Mesothelial cell of epicardium (in vitro differentiated cells): ENCODE results near the gene SHB. TPM values are rescaled to one million over a fixed set of nuclear protein-coding genes. Genes with fewer than 3 reads are reported as not detected.

Source experiments
- DNase-seq, 2 experiments: peaks; one replicate each; pipeline ENCODE4 v3.0.0; 2021; ENCODE audit warnings: low spot score in 2 of 2; ENCODE audit not compliant: unreplicated experiment in 2 of 2
- H3K27ac Mint-ChIP-seq: 2 replicates; pipeline ENCODE4 v1.8.0; 2021; ENCODE audit warnings: mixed read lengths
- H3K27me3 Mint-ChIP-seq: 2 replicates; pipeline ENCODE4 v1.8.0; 2021; ENCODE audit warnings: low read depth, mixed read lengths
- H3K36me3 Mint-ChIP-seq: 2 replicates; pipeline ENCODE4 v1.8.0; 2021; ENCODE audit warnings: mixed read lengths
- H3K4me1 Mint-ChIP-seq: 2 replicates; pipeline ENCODE4 v1.8.0; 2021; ENCODE audit warnings: mixed read lengths
- H3K4me3 Mint-ChIP-seq: 2 replicates; pipeline ENCODE4 v1.8.0; 2021; ENCODE audit warnings: mild to moderate bottlenecking, moderate library complexity, mixed read lengths
- H3K9me3 Mint-ChIP-seq: 2 replicates; pipeline ENCODE4 v1.8.0; 2021; ENCODE audit warnings: mixed read lengths
- CTCF ChIP-seq: fragments of 200-600 bp; sonication (generic); IDR thresholded peaks from one replicate; pipeline ENCODE4 v1.5.0; 2021; ENCODE audit warnings: antibody characterized with exemption; ENCODE audit not compliant: unreplicated experiment
- total RNA-seq: library from RNA; stranded (reverse); gene quantifications from 3 replicates; pipeline ENCODE4 v1.2.1, GENCODE V29; 2021

Gene SHB
- total RNA-seq, 1 donor from 2014 or later, result 35.5 TPM

GRCh38 chr9:37909326-37909725 is 159.7 kb downstream of the SHB start:
- no peak overlapping the region for H3K4me3 Mint-ChIP-seq
- TF ChIP-seq CTCF, result no peak
- H3K27me3 Mint-ChIP-seq, result no peaks in the 10 kb centered on the region
- no peak for DNase-seq
- peaks cover 10% of the 10 kb centered on the region for H3K4me1 Mint-ChIP-seq
- H3K27ac Mint-ChIP-seq, result no peak overlapping the region
- H3K36me3 Mint-ChIP-seq, result no peaks in the 10 kb centered on the region
- H3K9me3 Mint-ChIP-seq, result no peaks in the 10 kb centered on the region

GRCh38 chr9:37908698-37909186 is 160.3 kb downstream of the SHB start:
- H3K27me3 Mint-ChIP-seq, result no peaks in the 10 kb centered on the region
- TF ChIP-seq CTCF, result no peak
- no peak for DNase-seq
- H3K4me3 Mint-ChIP-seq, result no peak overlapping the region
- no peaks in the 10 kb centered on the region for H3K9me3 Mint-ChIP-seq
- H3K27ac Mint-ChIP-seq, result no peak overlapping the region
- peaks cover 11% of the 10 kb centered on the region for H3K4me1 Mint-ChIP-seq
- no peaks in the 10 kb centered on the region for H3K36me3 Mint-ChIP-seq

GRCh38 chr9:37908283-37908682 is 160.7 kb downstream of the SHB start:
- no peak overlapping the region for H3K4me3 Mint-ChIP-seq
- no peak for TF ChIP-seq CTCF
- no peaks in the 10 kb centered on the region for H3K27me3 Mint-ChIP-seq
- no peak overlapping the region for H3K27ac Mint-ChIP-seq
- H3K4me1 Mint-ChIP-seq, result peaks cover 12% of the 10 kb centered on the region
- peak in 1 of 2 experiments; percentile 2 for DNase-seq
- no peaks in the 10 kb centered on the region for H3K9me3 Mint-ChIP-seq
- H3K36me3 Mint-ChIP-seq, result no peaks in the 10 kb centered on the region

GRCh38 chr9:37906312-37907239 is 162.5 kb downstream of the SHB start:
- Mint-ChIP-seq H3K9me3 (no peaks in the 10 kb centered on the region), H3K4me3 (peak overlapping the region; percentile 3), H3K27me3 (no peaks in the 10 kb centered on the region), H3K36me3 (no peaks in the 10 kb centered on the region), H3K4me1 (peaks cover 22% of the 10 kb centered on the region), H3K27ac (no peak overlapping the region)
- peak in 1 of 2 experiments; percentile 22 for DNase-seq
- no peak for TF ChIP-seq CTCF

- no peak for TF ChIP-seq CTCF
- H3K27me3 Mint-ChIP-seq, result no peaks in the 10 kb centered on the region
- peak in 1 of 2 experiments; percentile 29 for DNase-seq
- no peaks in the 10 kb centered on the region for H3K9me3 Mint-ChIP-seq
- peaks cover 1% of the 10 kb centered on the region for H3K36me3 Mint-ChIP-seq
- peaks cover 22% of the 10 kb centered on the region for H3K4me1 Mint-ChIP-seq
- no peak overlapping the region for H3K27ac Mint-ChIP-seq
- peak overlapping the region; percentile 3 for H3K4me3 Mint-ChIP-seq
These were observed 163.3 kb downstream of the SHB start for GRCh38 chr9:37905776-37906175.
